Measurements from ENCODE around the gene ITPKB. TPM values are rescaled to one million over a fixed set of nuclear protein-coding genes. Genes with fewer than 3 reads are reported as not detected.

The ITPKB gene
- total RNA-seq, 2 experiments from 2014 or later = 29.5 to 29.7 TPM

GRCh38 chr1:226665505-226666163 is 73.4 kb downstream of the ITPKB start:
- CTCF ChIA-PET = interaction anchor here (0.6 to 1.6 kb wide), 5 partner anchors 9 to 117 kb away, joined by 3 to 5 read pairs (median 5); no protein-coding TSS in a partner anchor
- POLR2A ChIA-PET = interaction anchor here (1.2 kb wide), 1 partner anchor 22 kb away, joined by 4 read pairs; no protein-coding TSS in a partner anchor

- ChIA-PET POLR2A (interaction anchor here (1.2 kb wide), 2 partner anchors 15 to 23 kb away, joined by 4 read pairs; no protein-coding TSS in a partner anchor), CTCF (interaction anchor here (1.1 to 1.6 kb wide), 4 partner anchors 10 to 44 kb away, joined by 3 to 9 read pairs (median 5); no protein-coding TSS in a partner anchor)
Observed at GRCh38 chr1:226664413-226665101, 74.5 kb downstream of the ITPKB start.

GRCh38 chr1:226663327-226663704 is 75.8 kb downstream of the ITPKB start:
- CTCF ChIA-PET = interaction anchor here (0.7 to 2.5 kb wide), 6 partner anchors 9 to 165 kb away, joined by 3 to 12 read pairs (median 4); no protein-coding TSS in a partner anchor
- POLR2A ChIA-PET = interaction anchor here (0.6 to 1.4 kb wide), 3 partner anchors 10 to 20 kb away, joined by 5 to 6 read pairs (median 5); no protein-coding TSS in a partner anchor

GRCh38 chr1:226662642-226663326 is 76.3 kb downstream of the ITPKB start:
- ChIA-PET CTCF (interaction anchor here (0.7 to 2.5 kb wide), 6 partner anchors 9 to 165 kb away, joined by 3 to 12 read pairs (median 4); no protein-coding TSS in a partner anchor), POLR2A (interaction anchor here (0.6 to 1.4 kb wide), 4 partner anchors 9 to 161 kb away, joined by 3 to 6 read pairs (median 4); no protein-coding TSS in a partner anchor)

GRCh38 chr1:226661965-226662364 is 77.1 kb downstream of the ITPKB start:
- ChIA-PET POLR2A (interaction anchor here (0.6 to 1.4 kb wide), 2 partner anchors 8 to 162 kb away, joined by 3 to 5 read pairs; no protein-coding TSS in a partner anchor), CTCF (interaction anchor here (0.8 to 2.5 kb wide), 10 partner anchors 8 to 166 kb away, joined by 3 to 12 read pairs (median 4); no protein-coding TSS in a partner anchor)

- CTCF ChIA-PET = interaction anchor here (0.6 to 2.5 kb wide), 11 partner anchors 12 to 627 kb away, joined by 3 to 12 read pairs (median 4); no protein-coding TSS in a partner anchor
- POLR2A ChIA-PET = no interaction called here
Observed at GRCh38 chr1:226661271-226661670, 77.8 kb downstream of the ITPKB start.

- CTCF ChIA-PET = interaction anchor here (0.6 to 2.5 kb wide), 9 partner anchors 13 to 627 kb away, joined by 3 to 12 read pairs (median 4); no protein-coding TSS in a partner anchor
- POLR2A ChIA-PET = no interaction called here
Observed at GRCh38 chr1:226660410-226661182, 78.5 kb downstream of the ITPKB start.

- ChIA-PET POLR2A (no interaction called here), CTCF (no interaction called here)
Observed at GRCh38 chr1:226659641-226660040, 79.4 kb downstream of the ITPKB start.

- POLR2A ChIA-PET = interaction anchor here (0.6 to 1.2 kb wide), 2 partner anchors 16 to 19 kb away, joined by 3 to 4 read pairs; no protein-coding TSS in a partner anchor
Observed at GRCh38 chr1:226659136-226659535, 79.9 kb downstream of the ITPKB start.

GRCh38 chr1:226658546-226659125 is 80.4 kb downstream of the ITPKB start:
- ChIA-PET POLR2A (interaction anchor here (0.6 to 1.2 kb wide), 2 partner anchors 16 to 20 kb away, joined by 3 to 4 read pairs; no protein-coding TSS in a partner anchor), CTCF (interaction anchor here (0.5 to 0.6 kb wide), 2 partner anchors 297 to 509 kb away, joined by 4 read pairs; no protein-coding TSS in a partner anchor)

More at GRCh38 chr1:226659136-226659535, 79.9 kb downstream of the ITPKB start:
- CTCF ChIA-PET = no interaction called here

GRCh38 chr1:226657895-226658545 is 81.1 kb downstream of the ITPKB start:
- POLR2A ChIA-PET = interaction anchor here (1.2 kb wide), 1 partner anchor 17 kb away, joined by 4 read pairs; no protein-coding TSS in a partner anchor
- CTCF ChIA-PET = interaction anchor here (0.5 to 0.6 kb wide), 2 partner anchors 296 to 510 kb away, joined by 4 read pairs; no protein-coding TSS in a partner anchor

- ChIA-PET POLR2A (no interaction called here), CTCF (interaction anchor here (1.4 kb wide), 1 partner anchor 14 kb away, joined by 3 read pairs; no protein-coding TSS in a partner anchor)
Observed at GRCh38 chr1:226656601-226657277, 82.3 kb downstream of the ITPKB start.

- ChIA-PET POLR2A (no interaction called here), CTCF (interaction anchor here (1.4 kb wide), 2 partner anchors 13 to 23 kb away, joined by 3 read pairs; no protein-coding TSS in a partner anchor)
Observed at GRCh38 chr1:226656201-226656600, 82.9 kb downstream of the ITPKB start.

- POLR2A ChIA-PET = no interaction called here
- CTCF ChIA-PET = interaction anchor here (1.4 to 2.4 kb wide), 2 partner anchors 22 to 23 kb away, joined by 3 to 10 read pairs; no protein-coding TSS in a partner anchor
Observed at GRCh38 chr1:226655251-226656163, 83.6 kb downstream of the ITPKB start.

GRCh38 chr1:226654668-226655055 is 84.4 kb downstream of the ITPKB start:
- ChIA-PET POLR2A (interaction anchor here (1.0 kb wide), 1 partner anchor 54 kb away, joined by 3 read pairs; no protein-coding TSS in a partner anchor), CTCF (interaction anchor here (0.9 to 2.4 kb wide), 5 partner anchors 8 to 33 kb away, joined by 3 to 14 read pairs (median 5); no protein-coding TSS in a partner anchor)

All from activated CD8-positive, alpha-beta memory T cell treated with anti-CD3 and anti-CD28 coated beads for 36 hours (primary cell).